HG02759 (cell line): Measurements from ENCODE around the gene ZNF592.

Source experiments
- ATAC-seq: cut with Tn5 transposase; IDR thresholded peaks from one replicate; pipeline ENCODE4 v1.9.1; 2021; ENCODE audit warnings: mild to moderate bottlenecking, moderate library complexity; ENCODE audit not compliant: unreplicated experiment

ZNF592 gene

GRCh38 chr15:84748274-84749110, at the start of gene ZNF592:
ZNF592 (plus strand) TSS chr15:84748592; CDS start chr15:84782676, 34,084 bp downstream.
- peak; percentile 60 for ATAC-seq

GRCh38 chr15:84699538-84700191, 48.7 kb upstream of the ZNF592 start:
- ATAC-seq: no peak

GRCh38 chr15:84702961-84703482, 45.4 kb upstream of the ZNF592 start:
- no peak for ATAC-seq

GRCh38 chr15:84703808-84704207, 44.6 kb upstream of the ZNF592 start:
- no peak for ATAC-seq

- no peak for ATAC-seq
Observed at GRCh38 chr15:84714372-84714771, 34.0 kb upstream of the ZNF592 start.

GRCh38 chr15:84714821-84715220, 33.6 kb upstream of the ZNF592 start:
- ATAC-seq: no peak

- peak; percentile 2 for ATAC-seq
Observed at GRCh38 chr15:84715441-84716035, 32.9 kb upstream of the ZNF592 start.

GRCh38 chr15:84716036-84716732, 32.2 kb upstream of the ZNF592 start, which contains the start of gene SEC11A:
SEC11A (minus strand) TSS chr15:84716139; CDS start chr15:84716075, 64 bp downstream.
- ATAC-seq: peak; percentile 95

- ATAC-seq: no peak
Observed at GRCh38 chr15:84721371-84721770, 27.0 kb upstream of the ZNF592 start.

- ATAC-seq: no peak
Observed at GRCh38 chr15:84722628-84723027, 25.8 kb upstream of the ZNF592 start.

- peak; percentile 57 for ATAC-seq
Observed at GRCh38 chr15:84725001-84725491, 23.3 kb upstream of the ZNF592 start.

- no peak for ATAC-seq
Observed at GRCh38 chr15:84727429-84727828, 21.0 kb upstream of the ZNF592 start.

- ATAC-seq: no peak
Observed at GRCh38 chr15:84731774-84732173, 16.6 kb upstream of the ZNF592 start.

GRCh38 chr15:84734794-84735479, 13.5 kb upstream of the ZNF592 start:
- peak; percentile 62 for ATAC-seq

GRCh38 chr15:84735480-84736061, 12.8 kb upstream of the ZNF592 start:
- peak; percentile 37 for ATAC-seq

- peak; percentile 43 for ATAC-seq
Observed at GRCh38 chr15:84736375-84736774, 12.0 kb upstream of the ZNF592 start.

GRCh38 chr15:84737005-84737404, 11.4 kb upstream of the ZNF592 start:
- no peak for ATAC-seq

- no peak for ATAC-seq
Observed at GRCh38 chr15:84740691-84741090, 7.7 kb upstream of the ZNF592 start.

- no peak for ATAC-seq
Observed at GRCh38 chr15:84741121-84741520, 7.3 kb upstream of the ZNF592 start.
